ENCODE data around the gene PHF2. TPM values are rescaled to one million over a fixed set of nuclear protein-coding genes. Genes with fewer than 3 reads are reported as not detected.

Gene PHF2
- total RNA-seq (2022; extraction: Qiagen RNA extraction), result 14.5 to 18.2 TPM (median 16.5 TPM) in 5 replicates

DNA sequence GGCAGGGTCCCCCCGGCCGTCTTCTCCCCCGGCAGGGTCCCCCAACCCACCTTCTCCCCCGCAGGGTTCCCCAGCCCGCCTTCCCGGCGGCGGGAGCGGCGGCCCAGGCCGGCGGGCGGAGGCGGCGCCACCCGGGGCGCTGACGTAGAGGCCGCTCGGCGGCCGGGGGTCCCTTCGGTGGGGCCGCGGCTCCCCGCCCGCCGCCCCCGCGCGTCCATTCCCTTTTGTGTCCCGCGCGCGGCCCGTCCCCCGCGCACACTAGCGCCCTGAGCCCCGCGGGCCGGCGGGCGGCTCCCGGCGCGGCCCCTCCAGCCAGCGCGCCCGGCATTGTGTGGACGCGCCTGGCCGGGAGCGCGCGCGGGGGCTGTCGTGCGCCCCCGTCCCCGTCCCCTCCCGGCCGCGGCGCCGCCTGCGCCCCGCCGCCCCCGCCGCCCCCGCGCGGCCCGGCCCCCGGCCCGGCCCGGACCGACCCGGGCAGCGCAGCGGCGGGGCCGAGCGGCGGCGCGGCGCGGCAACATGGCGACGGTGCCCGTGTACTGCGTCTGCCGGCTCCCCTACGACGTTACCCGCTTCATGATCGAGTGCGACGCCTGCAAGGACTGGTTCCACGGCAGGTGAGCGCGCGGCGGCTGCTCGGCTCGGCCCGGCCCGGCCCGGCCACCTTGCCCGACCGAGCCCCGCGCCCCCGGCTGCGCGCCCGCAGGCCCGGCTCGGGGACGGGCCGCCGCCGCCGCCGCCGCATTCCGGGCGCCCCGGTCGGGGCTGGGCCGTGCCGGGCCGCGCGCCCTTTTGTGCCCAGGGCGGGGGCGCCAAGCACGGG is at the start of gene PHF2:
Gene PHF2 (plus strand): TSS at position 327 of the 820 bp plus-strand sequence. CDS start 190 bp downstream, at position 517.

Other genes starting within 250 kb of the PHF2 start
- gene FAM120A, start 124.9 kb upstream of the PHF2 start, total RNA-seq (2022; extraction: Qiagen RNA extraction), result 65.8 to 89.7 TPM (median 74.4 TPM) in 5 replicates
- gene FAM120AOS, start 123.0 kb upstream of the PHF2 start, total RNA-seq (2022; extraction: Qiagen RNA extraction), result 47.6 to 50.1 TPM (median 49.2 TPM) in 5 replicates

Data from A549 treated with Hydrocortisone at 1 μM for 4 hours (cell line).